ENCODE data around the gene RUNDC3A. TPM values are rescaled to one million over a fixed set of nuclear protein-coding genes. Genes with fewer than 3 reads are reported as not detected.

The RUNDC3A gene
- total RNA-seq, 1 donor from 2014 or later: 0.58 TPM

GRCh38 chr17:44315760-44316731 is 7.6 kb downstream of the RUNDC3A start:
- H3K9me3 ChIP-seq (ENCODE audit: low read depth): no peaks in the 10 kb centered on the region
- no peak overlapping the region for H3K9ac ChIP-seq
- H3K27ac ChIP-seq: no peak overlapping the region
- Mint-ChIP-seq H3K4me1 (peaks cover 10% of the 10 kb centered on the region), H3K4me3 (peak overlapping the region; percentile 75), H3K27ac (no peak overlapping the region), H3K27me3 (ENCODE audit: insufficient read depth, low read depth) (peaks cover 43% of the 10 kb centered on the region), H3K9me3 (no peaks in the 10 kb centered on the region), H3K36me3 (peaks cover 4% of the 10 kb centered on the region)
- peak overlapping the region; percentile 86 for H3K4me2 ChIP-seq
- H3K79me2 ChIP-seq (ENCODE audit: low read depth): no peaks in the 10 kb centered on the region
- H3F3A ChIP-seq (ENCODE audit: low read depth): peaks cover 17% of the 10 kb centered on the region
- no peaks in the 10 kb centered on the region for H3K36me3 ChIP-seq
- TF ChIP-seq EZH2 (IDR thresholded peaks at IDR 0.05) (peak; percentile 61), CTCF (IDR thresholded peaks at IDR 0.05) (no peak), EZH2phosphoT487 (IDR thresholded peaks at IDR 0.05) (no peak)
- H2AFZ ChIP-seq (replicated peaks): peak overlapping the region; percentile 44
- DNase-seq (ENCODE audit: low spot score): peak; percentile 92
- H3K4me3 ChIP-seq: peak overlapping the region; percentile 53
- H3K27me3 ChIP-seq: peaks cover 61% of the 10 kb centered on the region
- peaks cover 8% of the 10 kb centered on the region for H3K4me1 ChIP-seq
- peaks cover 10% of the 10 kb centered on the region for H4K20me1 ChIP-seq (ENCODE audit: low read depth)

- Mint-ChIP-seq H3K9me3 (no peaks in the 10 kb centered on the region), H3K4me1 (peaks cover 10% of the 10 kb centered on the region), H3K4me3 (peak overlapping the region; percentile 74), H3K36me3 (peaks cover 4% of the 10 kb centered on the region), H3K27me3 (ENCODE audit: insufficient read depth, low read depth) (peaks cover 31% of the 10 kb centered on the region), H3K27ac (no peak overlapping the region)
- peaks cover 10% of the 10 kb centered on the region for H4K20me1 ChIP-seq (ENCODE audit: low read depth)
- no peaks in the 10 kb centered on the region for H3K36me3 ChIP-seq
- H3K9me3 ChIP-seq (ENCODE audit: low read depth): no peaks in the 10 kb centered on the region
- no peak overlapping the region for H3K27ac ChIP-seq
- no peak overlapping the region for H3K9ac ChIP-seq
- peaks cover 17% of the 10 kb centered on the region for H3F3A ChIP-seq (ENCODE audit: low read depth)
- H3K27me3 ChIP-seq: peaks cover 50% of the 10 kb centered on the region
- no peak overlapping the region for H3K4me3 ChIP-seq
- peaks cover 3% of the 10 kb centered on the region for H3K79me2 ChIP-seq (ENCODE audit: low read depth)
- H3K4me2 ChIP-seq: no peak overlapping the region
- no peak overlapping the region for H2AFZ ChIP-seq (replicated peaks)
- H3K4me1 ChIP-seq: peaks cover 8% of the 10 kb centered on the region
- DNase-seq (ENCODE audit: low spot score): no peak
- TF ChIP-seq EZH2phosphoT487 (IDR thresholded peaks at IDR 0.05) (no peak), EZH2 (IDR thresholded peaks at IDR 0.05) (no peak), CTCF (IDR thresholded peaks at IDR 0.05) (no peak)
These were observed 9.1 kb downstream of the RUNDC3A start for GRCh38 chr17:44317545-44317944.

- Mint-ChIP-seq H3K4me3 (no peak overlapping the region), H3K27ac (peak overlapping the region; percentile 26), H3K9me3 (no peaks in the 10 kb centered on the region), H3K4me1 (peaks cover 10% of the 10 kb centered on the region), H3K27me3 (ENCODE audit: insufficient read depth, low read depth) (peaks cover 27% of the 10 kb centered on the region), H3K36me3 (peaks cover 4% of the 10 kb centered on the region)
- DNase-seq (ENCODE audit: low spot score): no peak
- no peak overlapping the region for H2AFZ ChIP-seq (replicated peaks)
- H3K4me2 ChIP-seq: no peak overlapping the region
- H3K9me3 ChIP-seq (ENCODE audit: low read depth): no peaks in the 10 kb centered on the region
- H3F3A ChIP-seq (ENCODE audit: low read depth): peaks cover 17% of the 10 kb centered on the region
- no peak overlapping the region for H3K4me3 ChIP-seq
- no peaks in the 10 kb centered on the region for H3K36me3 ChIP-seq
- H4K20me1 ChIP-seq (ENCODE audit: low read depth): peaks cover 16% of the 10 kb centered on the region
- peaks cover 10% of the 10 kb centered on the region for H3K79me2 ChIP-seq (ENCODE audit: low read depth)
- peaks cover 8% of the 10 kb centered on the region for H3K4me1 ChIP-seq
- no peak overlapping the region for H3K27ac ChIP-seq
- no peak overlapping the region for H3K9ac ChIP-seq
- TF ChIP-seq CTCF (IDR thresholded peaks at IDR 0.05): no peak
- no peak for TF ChIP-seq EZH2phosphoT487 (IDR thresholded peaks at IDR 0.05)
- TF ChIP-seq EZH2 (IDR thresholded peaks at IDR 0.05): no peak
- peaks cover 43% of the 10 kb centered on the region for H3K27me3 ChIP-seq
These were observed 9.9 kb downstream of the RUNDC3A start for GRCh38 chr17:44318077-44318892.
